ENCODE data around the gene CAMKMT.

CAMKMT gene

DNA sequence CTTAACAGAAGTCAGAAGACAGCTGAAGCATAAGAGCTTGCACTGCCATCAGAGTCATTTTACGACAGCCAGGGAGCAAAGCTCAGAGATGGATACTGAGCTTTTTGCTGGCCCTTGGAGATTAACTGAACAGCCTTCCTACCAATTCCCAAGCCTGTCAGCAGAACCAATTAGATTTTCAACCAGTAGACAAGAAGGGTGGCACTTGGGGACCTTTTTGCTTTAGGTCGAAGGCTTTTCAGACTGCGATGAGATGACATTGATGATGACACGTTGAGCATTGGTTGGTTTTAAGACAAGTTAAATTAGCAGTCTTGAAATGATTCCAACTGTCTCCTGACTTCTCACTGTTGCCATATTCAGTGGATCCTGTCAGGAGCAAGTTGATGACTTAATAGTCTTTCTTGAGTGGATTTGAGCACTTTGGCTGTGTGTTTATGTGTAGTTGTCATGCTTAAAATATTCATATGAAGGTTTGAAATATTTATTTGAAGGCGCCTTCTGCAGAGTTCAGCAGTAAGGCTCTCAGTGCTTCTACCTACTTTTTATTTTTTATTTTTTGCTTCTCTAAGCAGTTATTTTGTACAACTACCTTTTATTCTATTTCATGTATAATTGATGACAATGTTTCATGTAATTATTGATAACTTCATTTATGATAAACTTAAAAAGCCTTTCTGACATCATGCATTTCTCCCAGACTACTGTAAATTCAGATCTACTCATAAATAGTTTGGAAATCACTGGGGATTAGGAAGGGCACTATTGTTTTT lies 256.7 kb downstream of the CAMKMT start:
- ChIA-PET POLR2A (no interaction called here), CTCF (interaction anchor here (0.9 kb wide), 1 partner anchor 139 kb away, joined by 3 read pairs; no protein-coding TSS in a partner anchor)
- no peak overlapping the region for H3K4me3 ChIP-seq (ENCODE audit: low read depth, low read length)
- TF ChIP-seq, protein P1, sequence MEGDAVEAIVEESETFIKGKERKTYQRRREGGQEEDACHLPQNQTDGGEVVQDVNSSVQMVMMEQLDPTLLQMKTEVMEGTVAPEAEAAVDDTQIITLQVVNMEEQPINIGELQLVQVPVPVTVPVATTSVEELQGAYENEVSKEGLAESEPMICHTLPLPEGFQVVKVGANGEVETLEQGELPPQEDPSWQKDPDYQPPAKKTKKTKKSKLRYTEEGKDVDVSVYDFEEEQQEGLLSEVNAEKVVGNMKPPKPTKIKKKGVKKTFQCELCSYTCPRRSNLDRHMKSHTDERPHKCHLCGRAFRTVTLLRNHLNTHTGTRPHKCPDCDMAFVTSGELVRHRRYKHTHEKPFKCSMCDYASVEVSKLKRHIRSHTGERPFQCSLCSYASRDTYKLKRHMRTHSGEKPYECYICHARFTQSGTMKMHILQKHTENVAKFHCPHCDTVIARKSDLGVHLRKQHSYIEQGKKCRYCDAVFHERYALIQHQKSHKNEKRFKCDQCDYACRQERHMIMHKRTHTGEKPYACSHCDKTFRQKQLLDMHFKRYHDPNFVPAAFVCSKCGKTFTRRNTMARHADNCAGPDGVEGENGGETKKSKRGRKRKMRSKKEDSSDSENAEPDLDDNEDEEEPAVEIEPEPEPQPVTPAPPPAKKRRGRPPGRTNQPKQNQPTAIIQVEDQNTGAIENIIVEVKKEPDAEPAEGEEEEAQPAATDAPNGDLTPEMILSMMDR (IDR thresholded peaks at IDR 0.05; ENCODE audit: insufficient read depth, low read length, missing control alignments) = no peak
- DNase-seq (ENCODE audit: low read depth, low spot score) = no peak

DNA sequence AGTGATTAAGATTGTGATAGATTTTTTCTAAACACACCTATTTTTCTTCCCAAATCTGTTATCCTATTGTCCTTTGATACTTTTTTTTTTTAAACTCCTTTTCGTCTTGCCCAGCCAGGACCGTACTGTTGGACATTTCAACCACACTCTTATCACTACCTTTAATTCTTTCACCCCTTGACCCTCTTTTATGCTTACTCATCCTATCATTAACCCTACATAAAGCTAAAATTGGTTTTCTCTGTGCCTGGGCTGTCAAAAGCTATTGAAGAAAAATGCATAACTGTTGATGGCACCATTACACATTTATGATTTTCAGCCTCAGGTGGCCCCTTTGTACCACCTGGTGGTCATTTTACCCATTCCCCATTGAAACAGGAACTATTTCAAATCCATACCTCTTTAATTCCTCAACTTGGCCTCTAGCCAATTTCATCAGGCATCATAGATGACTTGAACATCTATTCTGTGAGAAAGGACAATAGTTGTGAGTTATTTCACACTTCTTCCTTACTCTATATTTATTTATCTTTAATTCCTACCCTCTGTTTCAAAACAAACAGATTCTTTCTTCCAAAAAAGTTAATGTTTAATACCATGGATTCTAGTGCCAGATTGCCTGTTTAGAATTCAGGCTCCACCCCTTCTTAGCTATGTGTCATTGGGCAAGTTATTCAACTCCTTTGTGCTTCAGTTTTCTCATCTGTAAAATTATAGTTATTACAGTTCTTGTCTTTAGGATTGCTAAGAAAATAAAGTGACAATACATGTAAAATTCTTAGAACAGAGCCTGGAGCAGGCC lies 258.6 kb downstream of the CAMKMT start:
- CTCF ChIA-PET = no interaction called here
- POLR2A ChIA-PET = no interaction called here
- no peak for DNase-seq (ENCODE audit: low read depth, low spot score)
- TF ChIP-seq, protein P1 (IDR thresholded peaks at IDR 0.05; ENCODE audit: insufficient read depth, low read length, missing control alignments) = no peak
- no peak overlapping the region for H3K4me3 ChIP-seq (ENCODE audit: low read depth, low read length)

DNA sequence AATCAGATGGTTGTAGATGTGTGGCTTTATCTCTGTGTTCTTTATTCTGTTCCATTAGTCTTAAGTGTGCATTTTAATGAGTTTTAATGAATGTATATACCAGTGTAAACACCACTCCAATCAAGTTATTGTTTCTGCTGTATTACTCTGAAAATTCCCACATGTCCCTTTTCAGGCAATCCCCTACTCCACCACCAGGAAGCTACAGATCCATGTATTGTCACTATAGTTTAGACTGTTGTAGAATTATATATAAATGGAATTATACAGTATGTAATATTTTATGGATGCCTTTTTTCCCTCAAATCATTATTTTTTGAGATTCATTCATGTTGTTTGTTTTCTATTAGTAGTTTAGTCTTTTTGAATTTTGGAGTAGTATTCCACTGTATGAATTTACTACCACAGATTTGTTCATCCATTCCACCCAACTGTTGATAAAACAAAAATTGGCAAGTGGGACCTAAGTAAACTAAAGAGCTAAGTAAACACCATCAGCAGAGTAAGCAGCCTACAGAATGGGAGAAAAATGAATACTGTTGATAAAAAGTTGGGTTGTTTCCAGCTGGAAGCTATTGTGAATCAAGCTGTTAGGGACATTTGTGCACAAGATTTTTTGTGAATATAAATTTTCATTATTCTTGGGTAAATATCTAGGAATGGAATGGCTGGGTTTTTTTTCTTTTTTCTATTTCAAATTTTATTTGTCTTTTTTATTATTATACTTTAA lies 262.0 kb downstream of the CAMKMT start:
- CTCF ChIA-PET = interaction anchor here (1.0 to 1.3 kb wide), 2 partner anchors 10 to 53 kb away, joined by 3 read pairs; no protein-coding TSS in a partner anchor
- POLR2A ChIA-PET = no interaction called here
- no peak overlapping the region for H3K4me3 ChIP-seq (ENCODE audit: low read depth, low read length)
- no peak for DNase-seq (ENCODE audit: low read depth, low spot score)
- TF ChIP-seq, protein P1 (IDR thresholded peaks at IDR 0.05; ENCODE audit: insufficient read depth, low read length, missing control alignments) = no peak

DNA sequence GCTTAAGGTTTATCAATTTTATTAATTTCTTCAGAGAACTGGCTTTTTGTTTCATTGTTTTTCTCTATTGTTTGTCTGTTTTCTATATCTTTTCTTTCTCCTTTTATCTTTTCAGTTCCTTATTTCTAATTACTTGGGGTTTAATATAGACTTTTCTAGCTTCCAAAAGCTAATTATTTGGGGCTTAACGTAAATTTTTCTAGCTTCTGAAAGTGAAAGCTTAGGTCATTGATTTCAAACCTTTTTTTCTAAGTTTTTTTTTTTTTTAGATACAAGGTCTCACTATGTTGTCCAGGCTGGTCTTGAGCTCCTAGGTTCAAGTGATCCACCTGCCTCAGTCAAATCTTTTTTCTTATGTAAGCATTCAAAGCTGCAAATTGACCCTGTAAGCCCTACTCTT lies 266.6 kb downstream of the CAMKMT start:
- POLR2A ChIA-PET = no interaction called here
- no peak overlapping the region for H3K4me3 ChIP-seq (ENCODE audit: low read depth, low read length)
- CTCF ChIA-PET = no interaction called here
- DNase-seq (ENCODE audit: low read depth, low spot score) = no peak
- TF ChIP-seq, protein P1 (IDR thresholded peaks at IDR 0.05; ENCODE audit: insufficient read depth, low read length, missing control alignments) = no peak

DNA sequence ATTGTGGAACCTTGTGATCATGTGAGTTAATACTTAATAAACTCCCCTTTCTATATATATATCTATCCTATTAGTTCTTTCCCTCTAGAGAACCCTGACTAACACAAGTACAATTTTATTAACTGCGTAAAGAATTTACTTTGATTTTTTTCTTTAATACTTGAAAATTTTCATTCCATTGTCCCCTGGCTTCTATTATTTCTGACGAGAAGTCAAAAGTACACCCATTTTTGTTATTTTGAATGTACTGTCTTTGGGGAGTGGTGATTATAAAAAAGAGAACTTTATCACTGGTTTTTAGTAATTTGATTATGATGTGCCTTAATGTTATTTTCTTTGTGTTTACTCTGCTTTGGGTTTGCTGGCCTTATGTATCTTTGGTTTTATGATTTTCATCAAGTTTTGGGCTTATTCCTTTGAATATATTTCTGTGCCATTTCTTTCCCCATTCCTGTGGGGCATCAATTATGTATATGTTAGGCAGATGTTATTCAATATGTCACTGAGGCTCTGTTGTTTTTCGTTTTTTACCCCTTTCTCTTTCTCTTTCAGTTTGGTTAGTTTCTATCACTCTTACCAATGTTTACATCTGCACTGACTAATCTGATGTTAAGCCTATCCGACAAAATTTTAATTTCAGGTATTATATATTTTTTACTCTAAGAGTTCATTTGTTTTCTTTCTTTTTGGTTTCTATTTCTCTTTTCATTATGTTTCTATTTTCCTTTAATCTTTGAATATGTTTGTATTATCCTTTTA lies 271.4 kb downstream of the CAMKMT start:
- DNase-seq (ENCODE audit: low read depth, low spot score) = no peak
- H3K4me3 ChIP-seq (ENCODE audit: low read depth, low read length) = no peak overlapping the region
- ChIA-PET CTCF (interaction anchor here (1.1 to 1.3 kb wide), 2 partner anchors 9 to 154 kb away, joined by 3 read pairs; no protein-coding TSS in a partner anchor), POLR2A (no interaction called here)
- TF ChIP-seq, protein P1 (IDR thresholded peaks at IDR 0.05; ENCODE audit: insufficient read depth, low read length, missing control alignments) = no peak

Measured in AG04449 (cell line).